ENCODE data around the gene DOCK1. TPM values are rescaled to one million over a fixed set of nuclear protein-coding genes. Genes with fewer than 3 reads are reported as not detected.

DOCK1 gene
- total RNA-seq, 2 donors from 2014 or later: 52.9 to 76.7 TPM

- peaks cover 37% of the 10 kb centered on the region for H3K36me3 ChIP-seq
- TF ChIP-seq CTCF (IDR thresholded peaks at IDR 0.05): no peak
Observed at GRCh38 chr10:127449490-127449889, 544.3 kb downstream of the DOCK1 start.

GRCh38 chr10:127450644-127451043 lies 545.4 kb downstream of the DOCK1 start:
- no peak for TF ChIP-seq CTCF (IDR thresholded peaks at IDR 0.05)
- peaks cover 28% of the 10 kb centered on the region for H3K36me3 ChIP-seq
- no peak for DNase-seq (ENCODE audit: low spot score)
- H3K27me3 ChIP-seq (replicated peaks; ENCODE audit: insufficient read depth): no peaks in the 10 kb centered on the region
- no peak overlapping the region for H3K27ac ChIP-seq
- no peak overlapping the region for H3K4me3 ChIP-seq
- H3K4me1 ChIP-seq (ENCODE audit: control insufficient read depth in 1 of 2, low read depth in 2 of 2): no peaks in the 10 kb centered on the region
- no peaks in the 10 kb centered on the region for H3K9me3 ChIP-seq
- no peak for ATAC-seq (ENCODE audit: insufficient number of reproducible peaks, low FRiP score, low read depth)

More at GRCh38 chr10:127449490-127449889, 544.3 kb downstream of the DOCK1 start:
- Histone ChIP-seq H3K4me3 (no peak overlapping the region), H3K27me3 (replicated peaks; ENCODE audit: insufficient read depth) (no peaks in the 10 kb centered on the region), H3K27ac (no peak overlapping the region), H3K9me3 (no peaks in the 10 kb centered on the region), H3K4me1 (ENCODE audit: control insufficient read depth in 1 of 2, low read depth in 2 of 2) (no peaks in the 10 kb centered on the region)
- ATAC-seq (ENCODE audit: insufficient number of reproducible peaks, low FRiP score, low read depth) (no peak), DNase-seq (ENCODE audit: low spot score) (no peak)

- DNase-seq (ENCODE audit: low spot score) (no peak), ATAC-seq (ENCODE audit: insufficient number of reproducible peaks, low FRiP score, low read depth) (no peak)
- Histone ChIP-seq H3K9me3 (no peaks in the 10 kb centered on the region), H3K4me1 (ENCODE audit: control insufficient read depth in 1 of 2, low read depth in 2 of 2) (no peaks in the 10 kb centered on the region), H3K27me3 (replicated peaks; ENCODE audit: insufficient read depth) (no peaks in the 10 kb centered on the region), H3K4me3 (no peak overlapping the region), H3K36me3 (peaks cover 23% of the 10 kb centered on the region), H3K27ac (no peak overlapping the region)
- TF ChIP-seq CTCF (IDR thresholded peaks at IDR 0.05): no peak
Observed at GRCh38 chr10:127451628-127452027, 546.4 kb downstream of the DOCK1 start.

GRCh38 chr10:127452568-127452967 lies 547.3 kb downstream of the DOCK1 start:
- no peaks in the 10 kb centered on the region for H3K4me1 ChIP-seq (ENCODE audit: control insufficient read depth in 1 of 2, low read depth in 2 of 2)
- peaks cover 15% of the 10 kb centered on the region for H3K36me3 ChIP-seq
- TF ChIP-seq CTCF (IDR thresholded peaks at IDR 0.05): no peak
- no peaks in the 10 kb centered on the region for H3K27me3 ChIP-seq (replicated peaks; ENCODE audit: insufficient read depth)
- no peak overlapping the region for H3K27ac ChIP-seq
- no peak overlapping the region for H3K4me3 ChIP-seq
- ATAC-seq (ENCODE audit: insufficient number of reproducible peaks, low FRiP score, low read depth): no peak
- no peak for DNase-seq (ENCODE audit: low spot score)
- H3K9me3 ChIP-seq: no peaks in the 10 kb centered on the region

- Histone ChIP-seq H3K27me3 (replicated peaks; ENCODE audit: insufficient read depth) (no peaks in the 10 kb centered on the region), H3K36me3 (peaks cover 9% of the 10 kb centered on the region), H3K27ac (no peak overlapping the region), H3K9me3 (no peaks in the 10 kb centered on the region), H3K4me3 (no peak overlapping the region), H3K4me1 (ENCODE audit: control insufficient read depth in 1 of 2, low read depth in 2 of 2) (no peaks in the 10 kb centered on the region)
- TF ChIP-seq CTCF (IDR thresholded peaks at IDR 0.05): no peak
- ATAC-seq (ENCODE audit: insufficient number of reproducible peaks, low FRiP score, low read depth) (no peak), DNase-seq (ENCODE audit: low spot score) (no peak)
Observed at GRCh38 chr10:127453706-127454105, 548.5 kb downstream of the DOCK1 start.
